Measurements from ENCODE around the gene SLC25A52.

- TF ChIP-seq CTCF (IDR thresholded peaks at IDR 0.05) (no peak), POLR2A (IDR thresholded peaks at IDR 0.05) (no peak), POLR2AphosphoS5 (IDR thresholded peaks at IDR 0.05; ENCODE audit: insufficient read depth in 1 of 2, low read depth in 1 of 2) (no peak)
Measured at GRCh38 chr18:31739651-31740050, 21.0 kb downstream of the SLC25A52 start.
